8988T (cell line): ENCODE measurements around the gene MAP2K6.
A peak's percentile ranks its signal among the peaks of the same experiment; 100 is the strongest.
"Not testable (repeated sequence)": the region's sequence is repeated elsewhere in the genome, so short reads cannot be mapped to it uniquely, and the experiment has no call there.

Source experiments
- DNase-seq: peaks from one replicate; pipeline ENCODE4 v3.0.0; 2011

Gene MAP2K6

DNA sequence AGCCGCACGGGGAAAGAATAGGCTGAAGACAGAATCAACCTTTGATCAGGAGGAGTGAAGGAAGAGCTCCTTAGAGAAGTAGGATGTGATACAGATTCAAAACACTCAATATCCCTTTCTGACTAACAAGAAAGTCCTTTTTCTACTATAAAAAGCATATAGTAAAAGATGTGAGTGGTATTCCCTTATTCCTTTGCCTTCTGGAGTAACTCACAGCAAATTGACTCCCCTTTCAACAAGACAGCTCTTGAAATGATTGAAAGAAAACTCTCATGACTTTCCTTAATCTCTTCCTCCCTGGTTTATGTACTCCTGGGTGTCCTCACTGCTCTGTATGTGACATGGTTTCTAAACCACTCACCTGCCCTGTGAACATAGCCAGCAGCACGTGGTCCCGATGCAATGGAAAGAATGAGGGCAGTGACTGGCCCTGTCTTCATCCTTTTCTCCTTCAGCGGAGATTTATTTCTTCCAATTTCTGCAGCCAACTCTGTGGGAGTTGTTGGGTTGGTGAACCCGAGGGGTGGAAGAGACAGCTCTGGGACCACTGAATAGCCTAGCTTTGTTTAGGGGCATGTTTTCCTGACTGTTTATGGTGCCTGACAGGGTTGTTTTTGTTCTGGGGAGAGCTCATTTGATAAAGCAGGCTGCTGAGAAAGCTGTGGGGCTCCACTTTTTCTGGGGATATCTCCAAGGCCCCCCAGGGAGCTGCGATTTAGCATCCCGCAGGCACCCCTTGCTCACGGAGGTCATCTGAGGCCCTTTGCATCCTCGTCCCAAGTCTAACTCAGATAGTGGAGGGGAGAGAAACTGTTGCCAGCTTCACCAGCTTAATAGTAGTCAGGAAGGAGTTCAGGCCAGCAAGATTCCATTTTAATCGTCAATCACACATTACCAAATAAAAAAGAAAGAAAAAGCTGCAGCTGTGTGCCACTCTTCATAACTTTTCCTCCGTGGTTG, 46.7 kb downstream of the MAP2K6 start:
- DNase-seq, result no peak

DNA sequence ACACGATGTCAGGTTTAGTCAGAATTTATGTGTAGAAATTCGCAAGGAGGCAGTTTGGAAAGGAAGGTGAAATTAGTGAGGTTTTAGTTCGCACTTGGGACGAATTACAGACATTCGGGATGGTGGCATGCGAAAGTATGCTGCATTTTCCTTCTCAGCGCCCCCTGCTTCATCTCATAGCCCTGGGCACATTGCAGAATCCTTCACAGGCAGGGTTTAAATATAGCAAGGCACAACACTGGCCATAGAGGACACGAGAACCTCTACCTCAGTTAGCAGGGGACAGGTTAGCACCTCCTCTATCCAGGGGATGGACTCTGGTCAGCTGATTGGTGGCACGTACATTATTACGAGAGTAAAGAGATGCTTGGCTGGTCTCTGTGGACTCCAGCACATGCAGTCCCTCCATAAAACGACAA, 47.5 kb downstream of the MAP2K6 start:
- no peak for DNase-seq

DNA sequence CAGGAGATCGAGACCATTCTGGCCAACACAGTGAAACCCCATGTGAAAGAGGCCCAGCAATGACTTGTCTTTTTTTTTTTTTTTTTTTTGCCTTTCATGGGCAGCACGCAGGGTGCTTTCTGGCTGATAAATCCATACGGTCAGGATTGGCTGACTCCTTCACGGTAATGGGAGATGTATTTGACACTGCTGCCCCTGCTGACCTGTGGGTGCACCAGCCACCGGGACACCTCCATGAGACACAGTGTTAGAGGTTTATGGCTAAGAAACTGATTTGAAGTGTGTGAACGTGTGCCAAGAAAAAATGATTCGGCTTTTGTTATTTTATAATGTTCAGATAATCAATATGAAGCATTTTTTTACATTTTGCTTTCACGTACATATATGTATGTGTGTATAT, 48.4 kb downstream of the MAP2K6 start:
- DNase-seq, result no peak

DNA sequence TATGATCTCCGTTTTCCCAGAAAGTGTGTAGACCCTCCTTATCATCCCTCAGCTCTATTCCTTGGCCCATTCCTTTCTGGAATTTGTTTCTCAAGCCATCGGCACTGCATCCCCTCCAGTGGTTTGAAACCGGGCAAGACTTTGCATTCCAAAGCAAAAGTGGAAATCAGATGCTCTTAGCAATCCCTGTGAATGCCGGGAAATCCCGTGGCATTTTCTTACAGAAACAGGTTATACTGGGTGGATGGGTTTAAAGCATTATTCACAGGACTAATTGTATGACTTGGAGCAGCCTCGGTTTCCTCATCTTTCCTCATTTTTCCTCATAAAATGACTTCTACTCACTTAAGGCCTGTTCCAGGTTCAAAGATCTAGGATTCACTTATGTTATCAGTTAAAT, 52.0 kb downstream of the MAP2K6 start:
- no peak for DNase-seq

DNA sequence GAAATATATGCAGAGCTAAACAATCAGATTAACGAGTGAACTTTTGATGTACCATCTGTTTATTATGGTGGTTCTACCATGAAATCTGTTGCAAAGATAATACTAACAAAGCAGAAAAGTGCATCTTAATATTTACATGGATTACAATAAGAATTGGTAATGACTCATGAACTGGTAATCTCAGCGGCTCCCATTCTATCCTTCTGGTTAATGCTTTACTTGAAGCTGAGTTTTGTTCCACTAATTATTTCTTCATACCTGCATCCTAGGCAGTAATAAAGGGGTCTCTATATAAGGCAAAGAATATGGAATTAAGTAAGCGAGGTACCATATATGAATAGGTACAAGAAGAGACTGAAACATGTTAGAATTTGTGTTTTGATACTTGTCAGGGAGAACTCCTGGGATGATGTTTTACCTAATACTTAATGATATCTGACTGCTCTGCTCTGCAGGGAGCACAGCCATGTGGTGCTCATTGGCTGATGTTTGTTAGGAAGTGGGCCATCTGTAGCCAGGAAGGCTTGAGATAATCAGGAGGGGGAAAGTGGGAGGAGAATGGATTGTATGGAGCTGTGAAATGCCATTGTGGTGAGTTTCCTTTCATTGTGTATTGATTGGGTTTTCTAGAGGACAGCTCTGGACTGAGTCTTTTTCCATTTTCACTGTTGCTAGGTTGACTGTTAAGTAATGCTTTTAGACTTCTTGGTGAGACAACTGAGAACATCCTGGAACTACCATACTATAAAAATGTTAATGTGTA, 52.6 kb downstream of the MAP2K6 start:
- DNase-seq, result no peak

DNA sequence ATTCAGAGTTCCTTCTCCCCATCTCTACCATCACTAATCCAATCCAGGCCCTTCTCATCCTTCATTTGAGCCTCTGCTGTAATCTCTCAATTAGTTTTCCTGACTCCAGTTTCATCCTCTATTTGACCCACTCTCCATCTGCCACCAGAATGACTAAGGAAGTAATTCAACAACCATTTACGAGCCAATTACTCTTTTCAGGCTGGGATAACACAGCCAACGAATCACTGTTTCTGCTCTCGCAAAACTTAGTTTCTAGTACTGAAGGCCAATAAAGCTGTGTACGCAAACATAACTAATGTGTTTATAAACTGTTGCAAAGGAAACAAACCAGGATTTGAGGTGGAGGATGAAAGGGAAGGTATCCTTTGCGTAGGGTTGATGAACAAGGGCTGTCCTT, 53.7 kb downstream of the MAP2K6 start:
- DNase-seq, result no peak

DNA sequence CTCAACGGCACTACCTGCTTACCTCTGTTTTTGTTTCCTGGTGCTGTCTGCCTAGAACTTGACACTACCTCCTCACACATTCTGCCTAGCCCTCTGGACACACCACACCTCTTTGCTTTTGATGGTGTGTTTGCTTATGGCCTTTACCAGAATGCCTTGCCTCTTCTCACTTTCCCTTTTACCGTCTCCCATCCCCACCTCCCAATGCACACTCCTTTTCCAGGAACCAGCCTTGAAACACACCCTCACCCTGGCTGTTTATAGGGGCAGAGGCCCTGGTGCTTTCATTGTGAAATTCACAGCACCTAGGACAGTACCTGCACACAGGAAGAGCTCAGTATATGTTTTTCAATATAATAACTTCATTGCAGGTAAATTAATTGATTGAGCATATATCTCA, 56.2 kb downstream of the MAP2K6 start:
- DNase-seq, result no peak

DNA sequence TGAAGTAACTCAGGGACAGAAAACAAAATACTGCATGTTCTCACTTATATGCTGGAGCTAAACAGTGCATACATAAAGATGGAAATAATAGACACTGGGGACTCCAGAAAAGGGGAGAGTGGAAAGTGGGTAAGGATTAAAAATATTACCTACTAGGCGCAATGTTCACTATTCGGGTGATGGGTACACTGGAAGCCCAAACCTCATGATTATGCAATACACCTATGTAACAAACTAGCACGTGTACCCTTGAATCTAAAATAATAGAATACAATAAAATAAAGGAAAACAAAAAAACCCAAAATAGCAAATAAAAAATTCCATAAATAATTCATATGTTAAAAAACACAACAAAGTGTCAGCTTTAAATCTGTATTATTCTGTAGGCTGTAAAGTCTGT, 56.9 kb downstream of the MAP2K6 start:
- DNase-seq, result no peak

DNA sequence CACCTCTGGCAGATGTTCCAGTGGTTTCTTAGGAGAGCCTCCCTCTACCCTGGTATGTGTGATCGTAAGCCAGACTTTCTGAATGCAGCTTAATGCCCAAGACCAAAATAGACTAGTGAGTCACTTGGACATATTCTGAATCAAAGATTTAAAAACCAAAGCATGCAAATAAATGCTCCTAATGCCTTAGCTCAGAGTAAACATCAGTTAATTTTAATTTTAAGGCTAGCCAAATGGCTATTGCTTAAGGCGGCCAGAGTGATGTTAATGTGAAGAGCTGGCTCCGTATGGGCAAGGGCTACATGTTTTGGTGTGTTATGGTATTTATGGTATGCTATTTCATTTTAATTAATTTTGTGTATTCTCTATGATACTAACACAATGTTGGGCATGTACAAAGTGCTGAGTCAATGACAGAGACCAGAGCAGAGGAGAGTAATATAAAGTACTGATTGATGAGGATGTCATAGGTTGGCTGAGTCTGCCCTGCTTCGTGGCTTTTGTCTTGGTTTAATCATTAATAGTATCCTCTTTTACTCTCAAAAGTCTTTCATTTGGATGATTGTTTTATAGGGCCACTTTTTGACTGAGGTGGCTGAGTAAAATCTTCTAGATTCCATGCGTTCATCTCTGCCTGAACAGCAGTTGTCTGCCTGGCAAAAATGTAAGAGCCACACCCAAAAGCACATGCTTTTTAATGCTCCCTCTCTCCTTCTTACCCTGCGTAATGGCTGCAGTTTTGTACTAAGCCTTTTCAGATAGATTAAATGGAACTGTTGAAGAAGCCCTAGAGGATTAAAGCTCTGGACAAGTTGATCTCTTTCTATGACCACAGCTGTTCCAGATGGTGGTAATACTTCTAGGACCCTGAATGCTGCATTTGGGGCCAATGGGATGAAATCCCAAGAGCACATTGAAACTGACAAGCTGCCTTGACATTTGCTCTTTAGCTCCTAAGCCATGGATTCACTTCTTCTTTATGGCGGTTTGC, 59.6 kb downstream of the MAP2K6 start:
- no peak for DNase-seq

DNA sequence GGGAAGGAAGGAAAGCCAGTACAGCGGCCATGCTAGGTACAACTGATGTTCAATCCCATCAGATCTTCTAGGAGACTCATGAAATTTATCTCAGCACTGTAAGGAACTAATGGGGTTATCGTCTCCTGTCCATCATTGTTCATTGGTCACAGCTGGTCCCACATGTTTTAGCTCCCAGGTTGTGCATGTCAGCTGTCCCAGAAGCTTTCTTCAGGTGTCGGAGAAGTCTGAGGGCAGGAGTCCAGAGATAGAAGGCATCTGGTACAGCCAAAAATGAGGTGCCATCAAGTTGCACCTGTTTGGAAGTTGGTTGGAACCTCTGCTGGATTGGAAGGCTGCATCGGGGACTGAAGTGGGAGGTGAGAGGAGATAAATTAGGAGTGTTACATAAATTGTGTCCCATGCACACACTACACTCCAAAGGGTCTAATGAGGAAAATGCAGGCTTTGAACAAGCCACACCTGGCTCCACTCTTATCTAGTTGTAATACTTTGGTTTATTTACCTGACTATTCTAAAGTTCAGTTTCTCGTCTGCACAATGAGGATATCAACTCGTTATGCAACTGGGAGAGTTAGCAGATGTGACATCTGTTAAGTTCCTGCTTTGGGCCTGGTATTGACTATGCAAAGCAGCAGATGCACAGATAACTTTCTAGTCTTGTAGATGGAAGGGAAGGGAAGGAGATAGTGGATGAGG, 62.9 kb downstream of the MAP2K6 start:
- DNase-seq, result no peak

DNA sequence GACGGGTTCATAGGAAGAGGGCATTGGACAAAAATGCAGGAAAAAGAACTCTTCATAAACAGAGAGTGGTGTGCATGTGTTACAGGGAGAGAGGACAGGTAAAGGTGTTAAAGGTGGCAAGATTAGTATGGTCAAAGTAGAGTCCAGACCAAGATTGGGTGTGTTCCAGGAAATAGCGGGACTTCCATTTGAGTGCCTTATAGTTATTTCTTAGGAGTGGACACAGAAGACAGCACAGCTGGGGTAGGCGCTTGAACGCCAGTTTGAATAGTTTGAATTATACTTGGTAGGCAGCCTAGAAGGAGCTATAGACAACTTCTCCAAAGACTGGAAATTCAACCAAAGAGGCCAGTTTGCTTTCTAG, 63.4 kb downstream of the MAP2K6 start:
- DNase-seq, result no peak

DNA sequence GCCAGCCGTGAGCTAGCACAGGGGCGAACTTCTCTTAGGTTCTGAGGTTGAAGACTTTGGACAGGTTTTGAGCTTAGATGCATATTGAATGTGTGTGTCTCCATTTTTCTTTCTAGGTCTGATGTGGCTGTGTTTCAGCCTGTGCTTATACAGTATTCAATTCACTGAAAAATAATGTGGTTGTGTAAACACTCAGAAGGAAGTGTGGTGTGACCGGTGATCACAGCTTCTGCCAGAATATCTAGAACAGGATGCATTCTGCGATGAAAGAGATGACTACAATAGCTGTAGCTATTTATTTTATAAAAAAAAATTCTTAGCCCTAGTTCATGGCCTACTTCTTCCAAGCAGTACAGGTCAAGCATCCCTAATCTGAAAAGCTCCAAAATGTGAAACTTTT, 64.4 kb downstream of the MAP2K6 start:
- no peak for DNase-seq

DNA sequence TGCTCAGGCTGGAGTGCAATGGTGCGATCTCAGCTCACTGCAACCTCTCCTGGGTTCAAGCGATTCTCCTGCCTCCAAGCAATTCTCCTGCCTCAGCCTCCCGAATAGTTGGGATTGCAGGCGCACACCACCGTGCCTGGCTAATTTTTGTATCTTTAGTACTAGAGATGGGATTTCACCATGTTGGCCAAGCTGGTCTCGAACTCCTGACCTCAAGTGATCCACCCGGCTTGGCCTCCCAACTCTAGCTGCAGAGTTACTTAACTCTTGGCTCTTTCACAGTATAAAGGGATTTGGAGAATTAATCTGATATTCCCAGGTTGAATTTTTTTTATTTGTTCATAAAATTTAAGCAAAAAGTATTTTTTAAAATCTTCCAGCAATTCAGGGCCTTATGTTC, 65.3 kb downstream of the MAP2K6 start:
- DNase-seq, result not testable (repeated sequence)

DNA sequence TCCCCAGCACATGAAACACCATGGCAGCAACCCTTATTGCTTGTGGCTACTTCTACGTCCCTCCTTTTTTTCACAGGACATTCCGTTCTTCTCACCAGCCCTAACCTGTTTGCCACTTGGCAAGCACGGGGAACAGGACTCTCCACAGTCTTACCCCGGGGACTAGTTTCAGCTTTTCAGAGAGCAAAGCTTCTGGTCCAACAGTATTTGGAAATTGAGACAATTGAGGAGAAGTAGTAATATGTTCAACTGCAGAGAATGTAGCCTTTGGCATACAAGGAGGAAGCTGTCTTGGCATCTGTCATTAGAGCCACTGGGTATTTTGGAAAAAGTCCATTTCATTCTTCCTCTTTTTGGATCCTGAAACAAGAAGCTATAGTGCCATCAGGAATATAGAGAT, 65.7 kb downstream of the MAP2K6 start:
- no peak for DNase-seq

DNA sequence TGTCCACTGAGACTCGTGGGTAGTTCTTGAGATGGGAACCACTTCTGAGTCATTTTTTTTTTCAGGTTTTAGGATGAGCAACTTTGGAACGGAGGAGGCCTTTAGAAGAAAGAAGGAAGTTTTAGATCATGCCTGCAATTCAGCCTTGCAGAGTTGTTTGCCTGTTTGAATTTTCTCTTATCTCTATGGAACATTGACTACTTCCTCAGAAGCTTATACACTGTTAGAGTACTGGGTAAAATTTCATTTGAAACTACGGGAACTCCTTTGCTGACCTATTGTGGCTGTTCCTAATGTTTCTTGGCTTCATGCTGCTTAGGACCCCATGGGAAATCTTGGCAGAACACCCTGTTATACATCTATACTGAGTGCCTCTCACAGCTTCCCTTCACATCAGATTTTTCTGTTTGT, 70.8 kb downstream of the MAP2K6 start:
- DNase-seq, result no peak

DNA sequence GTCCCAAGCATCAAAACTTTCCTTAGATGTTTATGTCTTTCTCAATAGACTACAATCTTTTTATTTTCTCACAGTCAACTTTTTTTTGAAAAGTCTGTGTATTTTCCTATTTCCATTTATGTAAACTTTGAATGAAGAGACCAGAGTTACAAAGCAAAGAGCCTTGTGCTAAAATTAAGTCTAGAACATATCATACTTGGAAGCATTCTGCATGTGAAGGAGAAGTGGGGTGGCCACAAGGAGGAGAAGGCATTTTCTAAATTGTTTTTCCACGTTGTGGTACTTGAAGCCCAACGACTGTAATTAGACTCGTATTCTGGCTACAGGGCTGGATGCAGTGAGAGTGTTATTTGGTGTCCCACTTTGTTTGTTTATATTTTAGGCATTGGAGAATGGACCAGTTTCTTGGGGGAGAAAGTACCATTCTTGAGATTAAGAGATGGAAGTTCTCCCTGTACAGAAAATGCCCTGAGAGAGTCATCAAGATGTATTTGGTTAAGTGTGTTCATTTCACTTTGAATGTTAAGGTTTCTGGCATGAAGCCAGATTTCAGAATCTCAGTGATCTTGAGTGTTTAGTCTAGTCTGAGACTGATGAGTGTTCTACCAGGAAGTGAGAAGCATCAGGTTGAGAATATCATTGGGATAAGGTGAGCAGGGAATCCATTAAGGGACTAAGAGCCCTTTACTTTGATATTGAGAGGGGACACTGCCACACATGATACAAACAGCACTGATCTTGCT, 71.6 kb downstream of the MAP2K6 start:
- no peak for DNase-seq

DNA sequence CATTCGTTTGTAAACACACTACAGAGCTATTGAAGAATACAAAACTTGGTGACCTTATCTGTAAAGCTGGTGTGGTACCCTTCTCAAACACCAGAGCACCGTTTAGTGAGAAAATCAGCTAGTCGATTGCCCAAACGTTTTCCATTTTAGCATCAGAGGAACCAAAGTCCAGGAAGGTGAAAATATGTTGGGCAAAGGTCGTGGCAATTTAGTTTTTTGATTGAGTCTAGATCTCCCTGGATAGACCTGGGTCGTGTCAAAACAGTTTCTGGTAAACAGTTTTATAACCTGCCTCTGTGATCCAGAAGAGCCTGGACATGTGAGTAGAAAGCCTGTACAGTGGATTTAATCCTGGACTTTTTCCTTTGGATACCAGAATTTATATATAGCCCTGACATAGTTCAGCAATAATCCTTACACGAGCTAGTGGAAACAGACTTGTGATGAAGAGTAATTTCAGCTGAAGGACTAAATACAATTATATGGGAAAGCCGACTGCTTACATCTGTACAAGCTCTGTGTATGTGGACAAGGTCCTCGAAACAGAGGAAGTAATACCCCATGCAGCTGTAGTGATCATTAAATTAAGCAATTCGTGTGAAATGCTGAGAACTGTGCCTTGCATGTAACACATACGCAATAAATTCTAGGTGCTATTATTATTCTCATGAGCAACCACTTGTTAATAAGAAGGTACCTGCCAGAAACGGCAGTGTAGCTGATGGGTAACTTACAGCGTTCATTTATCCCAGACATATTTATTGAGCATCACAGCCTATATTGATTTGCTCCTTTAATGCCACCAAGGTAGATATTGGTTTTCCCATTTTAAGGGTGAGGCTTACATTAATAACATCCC, 72.5 kb downstream of the MAP2K6 start:
- DNase-seq, result no peak

DNA sequence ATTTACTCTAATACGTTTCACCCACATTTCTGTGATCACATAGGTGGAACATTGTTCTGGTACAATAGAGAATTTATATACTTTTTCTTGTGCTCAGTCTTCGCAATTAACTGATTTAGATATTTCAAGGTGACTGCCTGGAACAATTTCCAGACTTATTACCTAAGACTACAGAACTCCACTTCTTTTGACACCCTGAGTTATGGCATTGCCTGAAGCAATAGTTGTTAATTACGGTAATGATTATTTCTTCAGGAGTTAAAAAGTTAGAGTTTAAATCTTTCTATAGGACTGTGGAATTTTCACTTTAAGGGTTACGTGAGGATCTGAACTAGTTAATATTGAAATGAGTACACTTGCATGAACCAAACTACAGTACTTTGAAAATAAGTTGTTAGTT, 74.8 kb downstream of the MAP2K6 start:
- no peak for DNase-seq

DNA sequence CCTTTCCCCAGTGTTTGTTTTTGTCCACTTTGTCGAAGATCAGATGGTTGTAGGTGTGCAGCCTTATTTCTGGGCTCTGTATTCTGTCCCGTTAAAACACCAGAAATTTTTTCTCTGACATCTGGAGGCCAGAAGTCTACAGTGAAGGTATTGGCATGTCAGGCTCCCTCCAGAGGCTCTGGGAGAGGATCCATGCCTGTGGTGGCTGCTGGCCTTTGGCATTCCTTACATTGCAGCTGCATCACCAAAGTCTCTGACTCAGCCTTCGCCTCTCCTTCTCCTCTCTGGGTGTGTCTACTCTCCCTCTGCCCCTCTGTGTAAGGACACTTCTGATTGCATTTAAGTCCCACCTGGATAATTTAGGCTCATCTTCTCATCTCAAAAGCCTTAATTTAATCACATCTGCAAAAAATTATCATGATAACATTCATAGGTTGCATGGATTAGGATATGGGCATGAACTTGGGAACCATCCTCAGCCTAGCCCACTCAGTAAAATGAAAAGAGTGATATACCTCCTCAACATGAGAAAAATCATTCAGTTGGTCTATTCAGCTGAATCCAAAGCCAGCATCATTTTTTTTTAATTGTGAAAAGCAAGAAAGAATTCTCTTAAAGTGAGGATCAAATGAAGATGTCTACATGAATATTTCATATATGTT, 78.0 kb downstream of the MAP2K6 start:
- DNase-seq, result peak; percentile 9

DNA sequence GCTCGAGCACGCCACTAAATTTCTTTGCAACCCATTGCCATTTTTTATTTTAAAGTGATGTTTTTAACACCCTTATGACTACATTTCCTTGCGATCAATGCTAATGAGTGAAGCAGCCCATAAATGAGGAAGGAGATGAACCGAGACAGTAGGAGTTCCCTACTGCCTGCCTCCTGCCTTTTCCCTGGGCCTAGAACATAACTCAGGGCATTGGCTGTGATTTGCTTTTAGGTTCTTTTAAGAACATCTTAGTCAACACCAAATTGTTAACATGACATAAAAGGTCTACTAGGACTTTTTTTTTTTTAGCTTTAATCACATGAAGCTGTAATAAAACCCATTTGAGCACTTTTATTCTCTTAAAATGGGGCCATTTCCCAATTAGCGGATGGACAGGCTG, 81.3 kb downstream of the MAP2K6 start:
- no peak for DNase-seq
